Glomerular visceral epithelial cell (primary cell): ENCODE data around the gene LHCGR.
"Not testable (repeated sequence)": the region's sequence is repeated elsewhere in the genome, so short reads cannot be mapped to it uniquely, and the experiment has no call there.

Experiments used
- DNase-seq: peaks from one replicate; pipeline ENCODE4 v3.0.0-alpha.2; 2016; ENCODE audit errors: extremely low spot score

LHCGR gene

GRCh38 chr2:48709096-48710034, 46.2 kb downstream of the LHCGR start:
- no peak for DNase-seq

- no peak for DNase-seq
Observed at GRCh38 chr2:48707466-48707865, 48.1 kb downstream of the LHCGR start.

GRCh38 chr2:48703621-48704020, 51.9 kb downstream of the LHCGR start:
- not testable (repeated sequence) for DNase-seq

GRCh38 chr2:48699348-48699930, 56.1 kb downstream of the LHCGR start:
- no peak for DNase-seq

- no peak for DNase-seq
Observed at GRCh38 chr2:48696881-48697280, 58.6 kb downstream of the LHCGR start.

- DNase-seq, result no peak
Observed at GRCh38 chr2:48695991-48696390, 59.5 kb downstream of the LHCGR start.

- DNase-seq, result no peak
Observed at GRCh38 chr2:48694149-48694548, 61.4 kb downstream of the LHCGR start.

- no peak for DNase-seq
Observed at GRCh38 chr2:48693645-48694044, 61.9 kb downstream of the LHCGR start.

GRCh38 chr2:48693066-48693465, 62.5 kb downstream of the LHCGR start:
- no peak for DNase-seq

GRCh38 chr2:48691935-48692691, 63.4 kb downstream of the LHCGR start:
- DNase-seq, result no peak

- DNase-seq, result no peak
Observed at GRCh38 chr2:48685126-48685525, 70.4 kb downstream of the LHCGR start.

- DNase-seq, result no peak
Observed at GRCh38 chr2:48677450-48677849, 78.1 kb downstream of the LHCGR start.

- DNase-seq, result no peak
Observed at GRCh38 chr2:48674933-48675332, 80.6 kb downstream of the LHCGR start.

- DNase-seq, result no peak
Observed at GRCh38 chr2:48673581-48673980, 81.9 kb downstream of the LHCGR start.

- DNase-seq, result no peak
Observed at GRCh38 chr2:48668992-48669391, 86.5 kb downstream of the LHCGR start.

GRCh38 chr2:48651158-48651790, 104.2 kb downstream of the LHCGR start:
- DNase-seq, result no peak

- no peak for DNase-seq
Observed at GRCh38 chr2:48638261-48638660, 117.3 kb downstream of the LHCGR start.
